Naive thymus-derived CD4-positive, alpha-beta T cell (primary cell): ENCODE measurements around the gene SEC61G. TPM values are rescaled to one million over a fixed set of nuclear protein-coding genes. Genes with fewer than 3 reads are reported as not detected.
A peak's percentile ranks its signal among the peaks of the same experiment; 100 is the strongest.

Experiments used
- ATAC-seq: fragments of 150-1000 bp; cut with Tn5 transposase; 2 replicates; pipeline ENCODE4 v1.10.0; 2021; ENCODE audit warnings: mild to moderate bottlenecking, moderate library complexity
- CTCF ChIA-PET: fragments of 350-600 bp; sonication (Branson Sonifier 250); formaldehyde crosslinking; loops from one replicate; lab custom pipeline; 2021; ENCODE audit warnings: antibody characterized with exemption; lab: Charles Lee
- POLR2A ChIA-PET: fragments of 350-600 bp; sonication (Branson Sonifier 250); formaldehyde crosslinking; loops from one replicate; lab custom pipeline; 2021; ENCODE audit warnings: antibody characterized with exemption, inconsistent platforms; lab: Charles Lee
- DNase-seq, 9 donors: peaks; one replicate each; pipeline versions ENCODE4 v3.0.0 to v3.0.0-alpha.2; 2020 to 2022; ENCODE audit warnings: mixed read lengths in 1 of 9
- H3K27ac ChIP-seq: one replicate; pipeline ENCODE4 v1.7.0; 2013; ENCODE audit warnings: mild to moderate bottlenecking, low read depth, low read length, moderate library complexity
- H3K27me3 ChIP-seq, 2 donors: one replicate each; pipeline ENCODE4 v1.7.0; 2013; ENCODE audit warnings: low read length in 2 of 2, mild to moderate bottlenecking in 2 of 2, moderate library complexity in 2 of 2; ENCODE audit not compliant: control insufficient read depth in 2 of 2, insufficient read depth in 2 of 2
- H3K36me3 ChIP-seq, 3 experiments: 1 replicate in 2 of 3; 2 replicates in 1 of 3; pipeline ENCODE4 v1.7.0; 2013; ENCODE audit warnings: low read length in 3 of 3, mild to moderate bottlenecking in 3 of 3, moderate library complexity in 1 of 3; ENCODE audit not compliant: insufficient read depth in 3 of 3, control insufficient read depth in 2 of 3
- H3K4me1 ChIP-seq, 2 donors: one replicate each; pipeline ENCODE4 v1.7.0; 2013; ENCODE audit warnings: low read length in 2 of 2, mild to moderate bottlenecking in 2 of 2, moderate library complexity in 1 of 2; ENCODE audit not compliant: control insufficient read depth in 2 of 2, insufficient read depth in 2 of 2
- H3K4me3 ChIP-seq: 2 replicates; pipeline ENCODE4 v1.7.0; 2013; ENCODE audit warnings: mild to moderate bottlenecking, low read length
- H3K9me3 ChIP-seq, 3 experiments: 1 replicate in 2 of 3; 2 replicates in 1 of 3; pipeline ENCODE4 v1.7.0; 2013; ENCODE audit warnings: low read length in 3 of 3; ENCODE audit not compliant: control insufficient read depth in 2 of 3
- H3K27ac Mint-ChIP-seq, 9 donors: one replicate each; pipeline ENCODE4 v1.8.0; 2020 to 2022; ENCODE audit warnings: mixed read lengths in 9 of 9, mild to moderate bottlenecking in 8 of 9, moderate library complexity in 5 of 9, inconsistent platforms in 2 of 9
- H3K27me3 Mint-ChIP-seq, 5 donors: one replicate each; pipeline ENCODE4 v1.8.0; 2021 to 2022; ENCODE audit warnings: mixed read lengths in 5 of 5, mild to moderate bottlenecking in 1 of 5
- H3K36me3 Mint-ChIP-seq, 5 donors: one replicate each; pipeline ENCODE4 v1.8.0; 2020 to 2022; ENCODE audit warnings: mixed read lengths in 5 of 5, mild to moderate bottlenecking in 3 of 5, inconsistent platforms in 1 of 5
- H3K4me1 Mint-ChIP-seq, 7 donors: one replicate each; pipeline ENCODE4 v1.8.0; 2020 to 2022; ENCODE audit warnings: mixed read lengths in 7 of 7, mild to moderate bottlenecking in 3 of 7, inconsistent platforms in 1 of 7
- H3K4me3 Mint-ChIP-seq, 10 donors: one replicate each; pipeline ENCODE4 v1.8.0; 2020 to 2022; ENCODE audit warnings: mild to moderate bottlenecking in 10 of 10, mixed read lengths in 10 of 10, moderate library complexity in 6 of 10, inconsistent platforms in 2 of 10
- H3K9me3 Mint-ChIP-seq, 11 donors: one replicate each; pipeline ENCODE4 v1.8.0; 2020 to 2022; ENCODE audit warnings: mixed read lengths in 11 of 11, mild to moderate bottlenecking in 4 of 11, inconsistent platforms in 1 of 11, moderate library complexity in 1 of 11
- intact Hi-C, 2 donors: fragments of 100-400 bp; cut with micrococcal nuclease; formaldehyde crosslinking; loops; one replicate each; pipeline ENCODE4 v1.15.1; 2023
- polyA plus RNA-seq, 2 donors: library from polyadenylated mRNA; unstranded; fragments of 300-500 nt; fragmentation: Illumina TruSeq; gene quantifications; one replicate each; pipeline ENCODE4 v1.2.3, GENCODE V29; 2021
- total RNA-seq, 6 experiments: library from RNA in 5 of 6; stranded (reverse) in 5 of 6; gene quantifications; 1 replicate in 5 of 6; 2 replicates in 1 of 6; pipeline ENCODE4 v1.2.3 and lab custom pipeline; 2021 to 2026

SEC61G gene
- total RNA-seq (100 to 1,000 TPM in 1 of 5 experiments, 10 to 100 TPM in 4; 31.8 to 174 (median 46.6) TPM), polyA plus RNA-seq (100 to 1,000 TPM; 168 to 241 TPM), total RNA-seq (lab: John Stamatoyannopoulos, UW) (7.7 reads per million, percentile 31 among the genes with 10 or more reads in this experiment)

GRCh38 chr7:54758702-54759592 is at the start of gene SEC61G:
SEC61G (minus strand) TSS chr7:54759211; CDS start chr7:54757588, 1,623 bp downstream.
- Mint-ChIP-seq H3K27ac (peak within 1 kb of the TSS; percentile 93 to 98 (median 96)), H3K4me1 (peaks cover 15 to 54% (median 40%) of the 10 kb centered on the region in 7 donors), H3K36me3 (peaks cover 0 to 15% (median 10%) of the 10 kb centered on the region in 5 donors), H3K4me3 (peak within 1 kb of the TSS; percentile 94 to 100 (median 100)), H3K9me3 (peaks cover 0 to 1% (median 0%) of the 10 kb centered on the region in 11 donors), H3K27me3 (peaks cover 0 to 21% (median 5%) of the 10 kb centered on the region in 5 donors)
- ATAC-seq (peak; percentile 98), DNase-seq (peak; percentile 92 to 96 (median 94))
- Histone ChIP-seq H3K4me3 (peak within 1 kb of the TSS; percentile 67), H3K4me1 (peaks cover 7 to 11% of the 10 kb centered on the region in 2 donors), H3K27me3 (no peaks in the 10 kb centered on the region), H3K36me3 (peaks cover 0 to 20% (median 4%) of the 10 kb centered on the region in 3 experiments), H3K27ac (peak within 1 kb of the TSS; percentile 83), H3K9me3 (no peaks in the 10 kb centered on the region)
- ChIA-PET POLR2A (interaction anchor here (0.8 to 2.4 kb wide), 9 partner anchors 9 to 1347 kb away, joined by 3 to 19 read pairs (median 4); partner anchors contain the start of genes CHCHD2 and LANCL2), CTCF (interaction anchor here (1.5 to 2.4 kb wide), 2 partner anchors 10 to 15 kb away, joined by 5 to 16 read pairs; no protein-coding TSS in a partner anchor)
- intact Hi-C loops: loop anchor here (1.0 to 5.0 kb wide), 14 partner anchors 15 to 1347 kb away; partner anchors contain the start of genes CCT6A (in 2 of the 2), CHCHD2 (in 2 of the 2), PSPH (in 2 of the 2) and VOPP1 (in 2 of the 2)

GRCh38 chr7:54802841-54803240 is 43.8 kb upstream of the SEC61G start:
- intact Hi-C loops: no loop called here
- H3K36me3 ChIP-seq: no peaks in the 10 kb centered on the region
- Mint-ChIP-seq H3K36me3 (no peaks in the 10 kb centered on the region), H3K4me1 (no peaks in the 10 kb centered on the region), H3K27ac (no peak overlapping the region), H3K27me3 (peaks cover 0 to 24% (median 17%) of the 10 kb centered on the region in 5 donors), H3K4me3 (no peak overlapping the region), H3K9me3 (no peaks in the 10 kb centered on the region)
- no peak for ATAC-seq
- CTCF ChIA-PET: no interaction called here
- POLR2A ChIA-PET: interaction anchor here (0.6 kb wide), 1 partner anchor 12 kb away, joined by 3 read pairs; no protein-coding TSS in a partner anchor
- DNase-seq: no peak
- H3K4me3 ChIP-seq: no peak overlapping the region
- H3K27ac ChIP-seq: no peak overlapping the region
- no peaks in the 10 kb centered on the region for H3K4me1 ChIP-seq
- no peaks in the 10 kb centered on the region for H3K9me3 ChIP-seq
- no peaks in the 10 kb centered on the region for H3K27me3 ChIP-seq

- H3K4me3 ChIP-seq: no peak overlapping the region
- no peaks in the 10 kb centered on the region for H3K9me3 ChIP-seq
- no peaks in the 10 kb centered on the region for H3K36me3 ChIP-seq
- no peaks in the 10 kb centered on the region for H3K9me3 Mint-ChIP-seq
- ATAC-seq (no peak), DNase-seq (no peak)
- H3K4me1 Mint-ChIP-seq: no peaks in the 10 kb centered on the region
- H3K27me3 ChIP-seq: no peaks in the 10 kb centered on the region
- ChIA-PET CTCF (no interaction called here), POLR2A (no interaction called here)
- H3K36me3 Mint-ChIP-seq: no peaks in the 10 kb centered on the region
- no peak overlapping the region for H3K4me3 Mint-ChIP-seq
- no peaks in the 10 kb centered on the region for H3K4me1 ChIP-seq
- no peak overlapping the region for H3K27ac ChIP-seq
- no peak overlapping the region for H3K27ac Mint-ChIP-seq
- intact Hi-C loops: no loop called here
- peaks cover 0 to 24% (median 13%) of the 10 kb centered on the region in 5 donors for H3K27me3 Mint-ChIP-seq
Measured at GRCh38 chr7:54802114-54802513, 43.1 kb upstream of the SEC61G start.

- Histone ChIP-seq H3K9me3 (no peaks in the 10 kb centered on the region), H3K36me3 (no peaks in the 10 kb centered on the region), H3K4me3 (no peak overlapping the region), H3K4me1 (no peaks in the 10 kb centered on the region), H3K27me3 (no peaks in the 10 kb centered on the region), H3K27ac (no peak overlapping the region)
- no peak overlapping the region for H3K27ac Mint-ChIP-seq
- no peaks in the 10 kb centered on the region for H3K36me3 Mint-ChIP-seq
- ChIA-PET CTCF (interaction anchor here (0.5 kb wide), 1 partner anchor 495 kb away, joined by 3 read pairs; no protein-coding TSS in a partner anchor), POLR2A (no interaction called here)
- DNase-seq: no peak
- no peaks in the 10 kb centered on the region for H3K9me3 Mint-ChIP-seq
- intact Hi-C loops: no loop called here
- H3K4me1 Mint-ChIP-seq: no peaks in the 10 kb centered on the region
- H3K27me3 Mint-ChIP-seq: peaks cover 0 to 21% (median 6%) of the 10 kb centered on the region in 5 donors
- no peak for ATAC-seq
- H3K4me3 Mint-ChIP-seq: no peak overlapping the region
Measured at GRCh38 chr7:54799792-54800191, 40.8 kb upstream of the SEC61G start.

- Histone ChIP-seq H3K9me3 (no peaks in the 10 kb centered on the region), H3K27ac (no peak overlapping the region), H3K27me3 (no peaks in the 10 kb centered on the region), H3K4me3 (no peak overlapping the region), H3K4me1 (no peaks in the 10 kb centered on the region), H3K36me3 (no peaks in the 10 kb centered on the region)
- ChIA-PET POLR2A (no interaction called here), CTCF (no interaction called here)
- no peaks in the 10 kb centered on the region for H3K36me3 Mint-ChIP-seq
- H3K9me3 Mint-ChIP-seq: peaks cover 0 to 2% (median 0%) of the 10 kb centered on the region in 11 donors
- intact Hi-C loops: no loop called here
- no peak for ATAC-seq
- H3K4me1 Mint-ChIP-seq: no peaks in the 10 kb centered on the region
- no peak for DNase-seq
- H3K27me3 Mint-ChIP-seq: peaks cover 0 to 21% (median 10%) of the 10 kb centered on the region in 5 donors
- H3K27ac Mint-ChIP-seq: no peak overlapping the region
- no peak overlapping the region for H3K4me3 Mint-ChIP-seq
Measured at GRCh38 chr7:54798530-54798929, 39.5 kb upstream of the SEC61G start.

- ChIA-PET POLR2A (no interaction called here), CTCF (no interaction called here)
- intact Hi-C loops: no loop called here
- H3K36me3 Mint-ChIP-seq: no peaks in the 10 kb centered on the region
- no peak overlapping the region for H3K27ac Mint-ChIP-seq
- Histone ChIP-seq H3K4me1 (no peaks in the 10 kb centered on the region), H3K9me3 (no peaks in the 10 kb centered on the region), H3K4me3 (no peak overlapping the region), H3K27me3 (no peaks in the 10 kb centered on the region), H3K36me3 (no peaks in the 10 kb centered on the region), H3K27ac (no peak overlapping the region)
- H3K27me3 Mint-ChIP-seq: peaks cover 0 to 19% (median 10%) of the 10 kb centered on the region in 5 donors
- DNase-seq: no peak
- peaks cover 0 to 2% (median 0%) of the 10 kb centered on the region in 11 donors for H3K9me3 Mint-ChIP-seq
- no peak overlapping the region for H3K4me3 Mint-ChIP-seq
- ATAC-seq: no peak
- H3K4me1 Mint-ChIP-seq: no peaks in the 10 kb centered on the region
Measured at GRCh38 chr7:54796853-54797252, 37.8 kb upstream of the SEC61G start.
